B cell (primary cell): ENCODE results near the gene SH3RF1. TPM values are rescaled to one million over a fixed set of nuclear protein-coding genes. Genes with fewer than 3 reads are reported as not detected.

Source experiments
- ATAC-seq: fragments of 200-7000 bp; cut with Tn5 transposase; one replicate; pipeline ENCODE4 v1.10.0; 2021; ENCODE audit warnings: low read depth, mild to moderate bottlenecking, moderate number of reproducible peaks, moderate library complexity
- CTCF ChIA-PET: fragments of 350-600 bp; sonication (Branson Sonifier 250); formaldehyde crosslinking; loops from one replicate; lab custom pipeline; 2021; ENCODE audit warnings: antibody characterized with exemption, inconsistent platforms; lab: Charles Lee
- POLR2A ChIA-PET: fragments of 350-600 bp; sonication (Branson Sonifier 250); formaldehyde crosslinking; loops from one replicate; lab custom pipeline; 2021; ENCODE audit warnings: antibody characterized with exemption; lab: Charles Lee
- DNase-seq: peaks from one replicate; pipeline ENCODE4 v3.0.0; 2013
- H2AFZ ChIP-seq: 2 replicates; pipeline ENCODE4 v1.6.1; 2012; ENCODE audit warnings: mild to moderate bottlenecking, low read depth, low read length; ENCODE audit not compliant: insufficient read depth, poor library complexity, severe bottlenecking
- H3K27ac ChIP-seq, 2 donors: 1 replicate in 1 of 2; 2 replicates in 1 of 2; pipeline ENCODE4 v1.5.1; 2012 to 2013; ENCODE audit warnings: low read length in 2 of 2, mild to moderate bottlenecking in 2 of 2, moderate library complexity in 1 of 2
- H3K27me3 ChIP-seq, 4 experiments: fragments of 200-600 bp in 1 of 4; sonication (generic) in 1 of 4; replicated peaks in 1 of 4; 1 replicate in 2 of 4; 2 replicates in 2 of 4; pipeline versions ENCODE4 v1.6.1 to v1.7.0; 2013 to 2016; ENCODE audit warnings: low read length in 3 of 4, mild to moderate bottlenecking in 2 of 4, mixed read lengths in 1 of 4, moderate library complexity in 1 of 4; ENCODE audit not compliant: insufficient read depth in 4 of 4, control insufficient read depth in 3 of 4; ENCODE audit errors: control extremely low read depth in 1 of 4
- H3K36me3 ChIP-seq, 2 experiments: replicated peaks in 1 of 2; 1 replicate in 1 of 2; 2 replicates in 1 of 2; pipeline versions ENCODE4 v1.6.1 to v1.7.1; 2013; ENCODE audit warnings: low read length in 1 of 2; ENCODE audit not compliant: insufficient read depth in 2 of 2, control insufficient read depth in 1 of 2; ENCODE audit errors: control extremely low read depth in 1 of 2, extremely low read depth in 1 of 2
- H3K4me1 ChIP-seq, 2 donors: fragments of 200-600 bp in 1 of 2; sonication (generic) in 1 of 2; 1 replicate in 1 of 2; 2 replicates in 1 of 2; pipeline versions ENCODE4 v1.5.1 to v1.6.1; 2013 to 2017; ENCODE audit warnings: low read length in 2 of 2; ENCODE audit not compliant: control insufficient read depth in 2 of 2, insufficient read depth in 2 of 2
- H3K4me2 ChIP-seq: replicated peaks from 2 replicates; pipeline ENCODE3; 2012; ENCODE audit warnings: mild to moderate bottlenecking, low read depth, low read length; ENCODE audit not compliant: poor library complexity, severe bottlenecking
- H3K4me3 ChIP-seq, 5 experiments: fragments of 200-600 bp in 1 of 5; sonication (generic) in 1 of 5; 1 replicate in 3 of 5; 2 replicates in 2 of 5; pipeline versions ENCODE4 v1.5.1 to v1.7.0; 2011 to 2016; ENCODE audit warnings: low read length in 4 of 5, mild to moderate bottlenecking in 4 of 5, low read depth in 2 of 5, control low read depth in 1 of 5, moderate library complexity in 1 of 5; ENCODE audit not compliant: insufficient read depth in 1 of 5; ENCODE audit errors: control extremely low read depth in 1 of 5, extremely low read depth in 1 of 5
- H3K79me2 ChIP-seq: fragments of 200-600 bp; sonication (generic); one replicate; pipeline ENCODE4 v1.6.0; 2016; ENCODE audit warnings: low read length; ENCODE audit not compliant: control insufficient read depth, insufficient read depth
- H3K9ac ChIP-seq: fragments of 200-600 bp; sonication (generic); 2 replicates; pipeline ENCODE4 v1.6.1; 2017; ENCODE audit warnings: mild to moderate bottlenecking, low read length, moderate library complexity
- H3K9me3 ChIP-seq, 3 donors: one replicate each; pipeline versions ENCODE4 v1.6.1 to v1.7.1; 2013; ENCODE audit warnings: low read length in 2 of 3; ENCODE audit not compliant: control insufficient read depth in 2 of 3, insufficient read depth in 1 of 3; ENCODE audit errors: control extremely low read depth in 1 of 3
- H4K20me1 ChIP-seq: 2 replicates; pipeline ENCODE4 v1.6.0; 2012; ENCODE audit warnings: mild to moderate bottlenecking, low read length; ENCODE audit not compliant: insufficient read depth, control insufficient read depth, poor library complexity, severe bottlenecking
- H3K27ac Mint-ChIP-seq: one replicate; pipeline ENCODE4 v1.8.0; 2021; ENCODE audit warnings: mixed read lengths
- H3K27me3 Mint-ChIP-seq: one replicate; pipeline ENCODE4 v1.8.0; 2021; ENCODE audit warnings: mixed read lengths
- H3K4me1 Mint-ChIP-seq: one replicate; pipeline ENCODE4 v1.8.0; 2021; ENCODE audit warnings: mixed read lengths
- H3K4me3 Mint-ChIP-seq: one replicate; pipeline ENCODE4 v1.8.0; 2021; ENCODE audit warnings: mixed read lengths
- H3K9me3 Mint-ChIP-seq: one replicate; pipeline ENCODE4 v1.8.0; 2022; ENCODE audit warnings: mixed read lengths; ENCODE audit not compliant: insufficient read depth
- CTCF ChIP-seq: fragments of 200-600 bp; IDR thresholded peaks from one replicate; pipeline ENCODE4 v1.8.0; 2022; ENCODE audit warnings: antibody characterized with exemption, mild to moderate bottlenecking
- EZH2 ChIP-seq: IDR thresholded peaks from 2 replicates; pipeline ENCODE4 v1.6.1; 2012; ENCODE audit warnings: borderline replicate concordance, low read depth, mild to moderate bottlenecking, moderate library complexity, low read length; ENCODE audit not compliant: insufficient read depth, poor library complexity, severe bottlenecking
- WGBS: methylation state at CpG from one replicate; pipeline ENCODE4 v1.1.5; 2013; ENCODE audit warnings: missing lambda C conversion rate; ENCODE audit not compliant: insufficient coverage; 5-methylcytosine and 5-hydroxymethylcytosine counted together
- intact Hi-C: fragments of 100-400 bp; cut with micrococcal nuclease; formaldehyde crosslinking; loops from one replicate; pipeline ENCODE4 v1.10.0; 2022
- polyA plus RNA-seq: library from polyadenylated mRNA; depleted of rRNA; stranded (reverse); fragments of >200 nt; gene quantifications from 2 replicates; pipeline ENCODE4 v1.2.3, GENCODE V29; 2012
- total RNA-seq, 2 donors: library from RNA; stranded (reverse); fragments of 120-200 nt in 1 of 2; gene quantifications; 1 replicate in 1 of 2; 2 replicates in 1 of 2; pipeline versions ENCODE4 v1.2.3 to v1.2.4, GENCODE V29; 2013 to 2022

SH3RF1 gene
- total and polyA plus RNA-seq, 2 donors (not counting 1 experiment from before 2014, with no cell fraction given) = 2.0 to 5.4 TPM

- no peak overlapping the region for H3K4me3 Mint-ChIP-seq
- POLR2A ChIA-PET = no interaction called here
- intact Hi-C loops = no loop called here
- no peaks in the 10 kb centered on the region for H3K27me3 ChIP-seq
- no peaks in the 10 kb centered on the region for H3K4me1 ChIP-seq
- no peak overlapping the region for H2AFZ ChIP-seq
- no peaks in the 10 kb centered on the region for H3K9me3 ChIP-seq
- TF ChIP-seq EZH2 (no peak), CTCF (no peak)
- H3K9me3 Mint-ChIP-seq = no peaks in the 10 kb centered on the region
- no peaks in the 10 kb centered on the region for H3K79me2 ChIP-seq
- H3K4me3 ChIP-seq = no peak overlapping the region
- H3K9ac ChIP-seq = no peak overlapping the region
- no peaks in the 10 kb centered on the region for H3K36me3 ChIP-seq
- no peaks in the 10 kb centered on the region for H3K4me1 Mint-ChIP-seq
- ATAC-seq = no peak
- no peaks in the 10 kb centered on the region for H4K20me1 ChIP-seq
- CTCF ChIA-PET = no interaction called here
- H3K27ac ChIP-seq = no peak overlapping the region
- DNase-seq = no peak
- H3K4me2 ChIP-seq = no peak overlapping the region
- H3K27ac Mint-ChIP-seq = no peak overlapping the region
- no peaks in the 10 kb centered on the region for H3K27me3 Mint-ChIP-seq
Measured at GRCh38 chr4:169142906-169143305, 127.8 kb downstream of the SH3RF1 start.

- CTCF ChIA-PET = no interaction called here
- Histone ChIP-seq H3K27me3 (no peaks in the 10 kb centered on the region), H2AFZ (no peak overlapping the region), H3K4me2 (no peak overlapping the region), H3K9me3 (no peaks in the 10 kb centered on the region), H3K79me2 (no peaks in the 10 kb centered on the region), H3K36me3 (no peaks in the 10 kb centered on the region), H3K4me1 (no peaks in the 10 kb centered on the region), H3K9ac (no peak overlapping the region), H4K20me1 (no peaks in the 10 kb centered on the region), H3K4me3 (no peak overlapping the region), H3K27ac (no peak overlapping the region)
- Mint-ChIP-seq H3K27me3 (no peaks in the 10 kb centered on the region), H3K9me3 (no peaks in the 10 kb centered on the region), H3K27ac (no peak overlapping the region), H3K4me1 (no peaks in the 10 kb centered on the region), H3K4me3 (no peak overlapping the region)
- TF ChIP-seq CTCF (no peak), EZH2 (no peak)
- intact Hi-C loops = no loop called here
- POLR2A ChIA-PET = no interaction called here
- WGBS = 100% methylated on average over 2 of the region's 2 CpGs
- ATAC-seq (no peak), DNase-seq (no peak)
Measured at GRCh38 chr4:169142391-169142790, 128.4 kb downstream of the SH3RF1 start.
